Measurements from ENCODE around the gene TLCD5. TPM values are rescaled to one million over a fixed set of nuclear protein-coding genes. Genes with fewer than 3 reads are reported as not detected.

The TLCD5 gene
- total RNA-seq, 1 donor from 2014 or later = 9.4 TPM

GRCh38 chr11:120337355-120338106, 12.4 kb downstream of the TLCD5 start:
- DNase-seq = peak; percentile 56

- DNase-seq = no peak
These were observed 13.2 kb downstream of the TLCD5 start for GRCh38 chr11:120338107-120338933.

DNA sequence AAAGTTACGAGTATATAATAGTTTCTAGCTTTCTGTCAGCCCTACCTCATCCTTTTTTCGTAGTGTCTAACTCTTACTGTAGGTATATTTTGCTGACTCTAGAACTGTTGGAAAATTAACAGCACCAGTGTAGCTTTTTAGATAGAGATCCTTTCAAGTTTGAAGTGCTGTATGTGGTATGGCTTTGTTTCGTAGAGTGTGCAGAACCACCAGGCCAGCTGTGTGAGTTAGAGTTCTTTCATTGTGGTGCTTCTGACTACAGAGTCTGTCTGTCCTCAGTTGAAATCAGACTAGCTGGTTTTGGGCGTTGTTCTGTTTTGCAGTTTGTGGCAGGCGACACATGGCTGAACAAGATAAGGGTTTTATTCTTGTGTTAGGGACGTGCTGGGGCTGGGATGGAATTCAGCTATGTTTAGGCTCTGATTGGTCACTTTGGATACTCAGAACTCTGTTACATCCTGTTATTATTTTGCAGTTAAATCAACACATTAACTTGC, 14.3 kb downstream of the TLCD5 start:
- DNase-seq = peak; percentile 76

DNA sequence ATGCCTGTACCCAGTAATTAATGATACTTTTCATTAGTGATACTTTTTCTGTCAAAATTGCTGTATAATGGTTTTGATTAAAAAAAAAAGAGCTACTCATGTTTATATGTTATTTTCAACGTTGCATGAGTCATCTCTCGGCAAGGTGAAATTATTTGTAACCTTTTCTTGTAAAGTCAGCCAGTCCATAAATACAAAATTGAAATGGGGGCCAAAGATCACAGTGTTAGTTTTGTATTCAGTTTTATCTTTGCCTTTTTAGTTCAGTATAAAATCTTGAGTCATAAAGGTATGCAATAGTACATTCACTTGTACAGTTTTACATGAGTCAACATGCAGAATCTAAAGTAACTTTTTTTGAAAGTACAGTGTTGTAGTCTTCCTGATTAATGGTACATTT, 15.4 kb downstream of the TLCD5 start:
- DNase-seq = no peak

- DNase-seq = no peak
These were observed 17.1 kb downstream of the TLCD5 start for GRCh38 chr11:120342226-120342625.

GRCh38 chr11:120342678-120343077, 17.6 kb downstream of the TLCD5 start:
- DNase-seq = no peak

GRCh38 chr11:120343429-120343828, 18.3 kb downstream of the TLCD5 start:
- DNase-seq = no peak

GRCh38 chr11:120344302-120345004, 19.4 kb downstream of the TLCD5 start:
- no peak for DNase-seq

- no peak for DNase-seq
These were observed 21.1 kb downstream of the TLCD5 start for GRCh38 chr11:120346233-120346632.

DNA sequence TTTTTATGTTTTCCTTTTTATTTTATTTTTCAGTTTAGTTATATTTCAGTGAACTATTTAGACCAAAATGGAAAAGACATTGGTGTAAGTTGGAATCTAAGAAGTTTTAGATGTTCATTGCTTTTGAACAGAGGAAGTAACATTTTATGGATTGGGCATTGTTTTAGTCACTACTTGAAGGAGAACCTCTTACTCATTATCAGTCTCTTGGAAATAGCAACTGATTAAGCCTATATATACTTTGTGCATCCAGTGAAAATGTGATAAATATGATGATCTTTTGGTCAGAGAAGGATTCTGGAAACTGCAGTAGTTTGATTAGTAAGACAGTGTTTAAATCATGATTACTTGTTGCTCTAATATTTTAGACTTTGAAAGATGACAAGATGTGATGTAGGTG, 25.5 kb downstream of the TLCD5 start:
- no peak for DNase-seq

DNA sequence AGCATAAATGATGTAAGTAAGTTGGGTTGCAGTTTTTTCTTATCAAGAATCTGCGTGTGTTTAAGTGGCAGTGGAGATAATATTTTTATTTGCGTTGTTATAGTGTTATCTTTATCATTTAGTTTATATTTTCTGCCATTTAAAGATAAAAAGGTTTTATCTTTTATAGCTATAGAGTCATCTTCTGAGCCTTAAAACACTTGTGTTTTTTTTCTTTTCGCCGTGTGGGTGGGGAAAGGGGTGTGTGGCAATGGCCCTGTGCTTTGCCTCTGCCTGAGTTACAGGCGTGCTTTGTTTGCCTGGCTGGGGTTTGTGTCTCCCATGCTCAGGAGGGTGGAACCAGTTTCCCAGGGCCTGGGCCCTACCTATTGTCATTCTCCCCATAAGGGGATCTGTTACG, 27.3 kb downstream of the TLCD5 start:
- DNase-seq = no peak

GRCh38 chr11:120354068-120354467, 29.0 kb downstream of the TLCD5 start:
- DNase-seq = no peak

GRCh38 chr11:120354779-120355178, 29.7 kb downstream of the TLCD5 start:
- DNase-seq = no peak

DNA sequence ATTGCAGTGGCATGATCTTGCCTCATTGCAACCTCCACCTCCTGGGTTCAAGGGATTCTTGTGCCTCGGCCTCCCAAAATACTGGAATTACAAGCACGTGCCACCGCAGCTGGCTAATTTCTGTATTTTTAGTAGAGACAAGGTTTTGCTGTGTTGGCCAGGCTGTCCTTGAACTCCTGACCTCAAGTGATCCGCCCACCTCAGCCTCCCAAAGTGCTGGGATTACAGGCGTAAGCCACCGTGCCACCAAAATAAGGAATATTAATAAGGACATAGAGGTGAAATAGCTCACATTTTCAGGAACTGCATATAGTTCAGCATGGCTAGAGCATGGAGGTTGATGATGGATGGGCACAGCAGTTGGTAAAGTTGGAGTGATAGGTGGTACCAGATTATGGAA, 32.5 kb downstream of the TLCD5 start:
- no peak for DNase-seq

- no peak for DNase-seq
These were observed 33.6 kb downstream of the TLCD5 start for GRCh38 chr11:120358729-120359128.

DNA sequence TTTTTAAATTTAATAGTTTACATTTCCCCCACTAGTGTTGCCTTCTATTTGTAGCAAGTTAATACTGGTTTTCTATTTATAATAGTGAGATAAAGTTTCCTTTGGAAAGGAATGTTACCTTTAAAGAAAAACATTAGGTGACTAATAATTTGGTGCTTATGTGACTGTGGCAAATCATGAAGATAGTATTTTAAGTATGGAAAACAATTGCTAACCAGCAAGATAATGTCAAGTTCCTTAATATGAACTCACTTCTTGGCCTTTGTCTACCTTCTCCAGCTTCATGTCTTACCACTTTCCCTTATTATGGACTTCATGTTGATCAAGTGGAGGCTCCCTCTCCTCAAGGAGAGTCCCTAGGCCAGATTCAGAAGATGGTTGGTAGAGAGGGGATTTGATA, 38.3 kb downstream of the TLCD5 start:
- no peak for DNase-seq

GRCh38 chr11:120365512-120365911, 40.4 kb downstream of the TLCD5 start:
- no peak for DNase-seq

DNA sequence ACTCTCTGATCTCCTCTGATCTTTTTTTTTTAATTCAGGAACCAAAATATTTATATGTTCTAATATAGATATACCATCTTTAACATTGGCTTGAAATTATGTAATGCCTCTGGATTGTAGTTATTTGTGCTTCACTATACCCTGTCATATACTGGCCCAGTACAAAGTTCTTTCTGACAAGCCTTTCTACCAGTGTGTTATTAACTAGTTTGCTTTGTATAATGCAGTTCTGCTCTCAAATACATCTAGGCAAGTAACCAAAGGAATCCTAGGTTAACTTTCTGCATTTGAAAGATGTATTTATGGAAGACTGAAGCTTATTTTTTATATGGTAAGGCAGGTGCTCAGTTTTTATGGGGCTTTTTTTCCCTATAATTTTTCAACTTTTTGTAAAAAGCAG, 47.2 kb downstream of the TLCD5 start:
- DNase-seq = no peak

DNA sequence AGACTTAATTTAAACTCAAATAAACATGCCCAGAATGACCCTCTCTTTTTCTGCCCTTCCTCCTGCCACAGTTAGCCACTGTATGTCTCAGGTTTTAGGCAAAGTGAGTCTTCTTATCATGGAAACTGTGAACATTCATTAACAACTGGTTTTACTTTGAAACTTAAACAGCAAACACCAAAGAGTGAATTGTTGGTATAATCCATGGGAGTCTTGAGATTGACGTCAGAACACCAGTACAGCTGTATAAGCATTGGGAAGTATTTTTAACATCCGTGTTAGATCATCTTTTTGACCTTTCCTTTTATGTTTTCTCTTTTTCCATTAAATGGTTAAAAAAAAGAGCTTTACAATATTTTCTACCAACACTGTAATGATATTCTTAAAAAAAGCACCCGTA, 50.0 kb downstream of the TLCD5 start:
- no peak for DNase-seq

GRCh38 chr11:120376547-120377182, 51.6 kb downstream of the TLCD5 start:
- no peak for DNase-seq

- no peak for DNase-seq
These were observed 53.4 kb downstream of the TLCD5 start for GRCh38 chr11:120378474-120378873.

- DNase-seq = no peak
These were observed 56.3 kb downstream of the TLCD5 start for GRCh38 chr11:120381401-120381800.
